GM19239 (cell line): ENCODE measurements around the gene CPA5.

Source experiments
- DNase-seq: peaks from one replicate; pipeline ENCODE4 v3.0.0; 2011; ENCODE audit warnings: low spot score; ENCODE audit not compliant: insufficient read length
- FAIRE-seq: peaks from 2 replicates; lab custom pipeline; 2011; peaks lifted over from hg19 to GRCh38; lab: Jason Lieb, UNC

Gene CPA5

DNA sequence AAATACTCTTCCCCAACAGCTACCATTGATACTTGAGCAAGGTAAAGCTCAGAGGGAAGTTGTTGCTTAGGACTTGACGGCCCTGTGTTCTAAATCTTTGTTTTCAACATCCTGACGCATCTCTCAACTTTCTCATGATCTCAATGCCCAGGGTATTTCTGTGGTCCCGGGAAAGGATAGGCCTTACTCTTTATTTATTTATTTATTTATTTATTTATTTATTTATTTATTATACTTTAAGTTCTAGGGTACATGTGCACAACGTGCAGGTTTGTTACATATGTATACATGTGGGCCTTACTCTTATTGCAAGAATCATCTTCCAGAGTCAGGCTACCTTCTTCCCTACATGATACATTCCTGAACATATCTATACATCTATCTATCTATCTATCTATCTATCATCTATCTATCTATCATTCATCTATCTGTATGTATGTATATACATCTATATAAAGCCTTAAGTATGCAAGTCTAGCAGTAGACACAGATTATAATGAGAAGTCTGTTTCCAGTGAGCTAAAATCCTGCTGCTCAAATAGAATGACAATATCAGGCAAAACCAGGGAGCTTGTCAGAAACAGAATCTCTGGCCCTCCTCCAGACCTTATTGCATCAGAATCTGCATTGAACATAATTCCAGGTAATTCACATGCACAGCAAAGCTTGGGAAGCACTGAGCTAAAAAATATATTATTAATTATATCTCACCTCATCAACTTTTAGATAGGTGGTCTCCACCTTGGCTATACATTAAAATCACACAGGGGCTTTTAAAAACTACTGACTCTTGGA, 12.2 kb upstream of the CPA5 start:
- DNase-seq: no peak
- FAIRE-seq: no peak

DNA sequence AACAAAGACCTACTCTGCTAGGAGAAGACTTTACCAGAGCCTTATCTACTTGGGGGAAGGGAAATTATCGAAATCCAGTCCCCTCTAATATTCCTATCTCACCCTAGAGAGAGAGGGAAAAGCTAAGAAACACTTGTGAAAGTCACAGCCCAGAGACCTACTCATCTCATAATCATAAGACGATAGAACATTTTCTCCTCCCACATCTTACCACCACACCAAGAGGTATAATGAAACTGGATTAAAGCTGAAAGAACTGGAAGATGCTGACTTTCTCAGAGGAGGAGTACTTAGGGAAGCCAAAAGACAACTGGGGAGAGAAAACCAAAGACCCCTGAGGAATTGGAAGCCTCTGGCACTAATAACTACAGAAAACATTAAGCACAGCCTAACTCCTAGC, 10.8 kb upstream of the CPA5 start:
- DNase-seq (no peak), FAIRE-seq (no peak)

DNA sequence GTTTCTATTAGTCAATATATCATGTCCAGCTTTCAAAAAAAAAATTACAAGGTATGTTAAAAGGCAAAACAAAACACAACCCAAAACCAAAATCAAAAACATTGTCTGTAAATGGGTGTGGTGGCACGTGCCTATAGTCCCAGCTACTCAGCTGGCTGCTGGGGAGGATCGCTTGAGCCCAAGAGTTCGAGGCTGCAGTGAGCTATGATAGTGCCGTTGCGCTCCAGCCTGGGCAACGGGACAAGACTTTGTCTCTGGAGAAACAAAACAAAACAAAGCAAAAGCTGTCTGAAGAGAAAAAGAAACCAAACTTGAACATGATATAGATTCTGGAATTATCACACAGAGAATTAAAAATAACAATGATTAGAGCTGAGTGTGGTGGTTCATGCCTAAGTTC, 10.3 kb upstream of the CPA5 start:
- FAIRE-seq (no peak), DNase-seq (no peak)

- FAIRE-seq (no peak), DNase-seq (no peak)
Measured at GRCh38 chr7:130337410-130337971, 7.1 kb upstream of the CPA5 start.

DNA sequence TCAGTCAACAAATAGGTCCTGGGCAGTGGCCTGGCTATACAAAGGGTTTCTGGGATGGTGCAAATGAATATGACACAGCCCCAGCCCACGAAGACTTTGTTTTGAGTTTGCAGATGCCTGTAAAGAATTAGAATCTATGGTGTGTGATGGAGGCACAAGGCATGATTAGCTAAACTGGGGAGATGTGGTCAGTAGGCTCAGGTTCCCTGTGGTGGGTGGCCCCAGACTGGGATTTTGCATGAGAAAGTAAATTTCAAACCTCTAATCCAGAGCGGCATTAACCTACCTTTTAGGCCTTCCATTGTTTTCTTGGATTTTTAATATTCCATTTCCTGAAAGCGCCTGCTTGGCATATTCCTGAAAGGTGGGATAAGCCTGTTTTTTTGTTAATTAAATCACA, 6.4 kb upstream of the CPA5 start:
- DNase-seq: no peak
- no peak for FAIRE-seq

GRCh38 chr7:130341882-130342281, 2.7 kb upstream of the CPA5 start:
- DNase-seq (no peak), FAIRE-seq (no peak)

GRCh38 chr7:130342701-130343380, 1.8 kb upstream of the CPA5 start:
- FAIRE-seq (no peak), DNase-seq (no peak)

DNA sequence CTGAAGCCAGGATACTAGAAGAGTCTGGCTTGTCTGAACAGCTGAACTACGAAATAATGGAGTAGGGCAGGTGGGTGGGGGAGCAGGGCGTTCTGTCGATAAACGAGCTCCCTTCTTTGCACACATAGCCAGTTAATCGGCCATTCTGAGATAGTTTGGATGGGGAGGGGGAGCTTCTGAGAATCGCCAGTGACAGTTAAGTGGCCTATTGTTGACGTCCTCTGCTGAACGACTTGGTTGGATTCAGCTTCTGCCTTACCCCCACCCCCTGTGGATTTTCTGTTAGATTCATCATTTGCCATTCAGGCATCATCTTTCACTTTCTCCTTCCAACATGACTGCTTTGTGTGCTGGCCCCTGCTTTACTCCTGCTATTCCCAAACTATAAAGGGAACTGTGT, 520 bp downstream of the CPA5 start:
- FAIRE-seq (no peak), DNase-seq (no peak)

DNA sequence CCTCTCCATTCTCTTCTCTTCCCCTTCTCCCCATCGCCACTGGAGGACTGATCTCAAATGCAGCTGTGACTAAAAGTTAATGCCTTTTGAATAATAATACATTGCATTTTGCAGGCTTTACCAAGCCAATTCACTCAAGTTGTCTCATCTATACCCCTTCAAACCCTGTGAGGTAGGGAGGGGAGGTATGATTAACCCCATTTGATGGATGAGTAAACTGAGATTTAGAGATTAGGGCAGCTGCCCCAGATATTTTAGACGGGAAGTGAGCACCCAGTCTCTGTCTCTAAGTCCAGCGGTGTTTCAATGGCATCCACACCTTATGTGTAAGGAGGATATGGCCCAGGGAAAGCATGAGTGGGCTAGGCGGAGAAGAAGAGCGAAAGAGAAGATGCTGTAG, 1.1 kb downstream of the CPA5 start:
- FAIRE-seq (no peak), DNase-seq (no peak)

- FAIRE-seq: no peak
- DNase-seq: no peak
Measured at GRCh38 chr7:130346177-130346905, 1.7 kb downstream of the CPA5 start.

DNA sequence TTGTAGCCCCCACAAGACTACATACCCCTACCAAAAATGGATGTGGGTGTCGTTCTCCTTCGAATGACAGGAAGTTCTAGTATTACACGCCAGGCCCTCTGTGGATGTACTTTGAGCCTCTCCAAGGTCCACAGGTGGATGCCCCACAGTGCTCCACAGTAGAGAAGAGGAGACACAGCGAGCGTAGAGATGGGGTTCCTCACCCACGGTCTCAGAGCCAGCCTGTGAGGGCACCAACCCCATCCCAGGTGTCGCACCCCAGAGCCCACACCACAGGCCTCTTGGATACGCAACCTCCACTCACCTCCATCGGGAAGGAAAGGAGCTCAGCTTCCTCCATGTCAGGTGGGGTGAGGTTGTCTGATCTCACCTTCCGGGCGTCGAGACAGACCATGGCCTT, 2.3 kb downstream of the CPA5 start:
- DNase-seq (no peak), FAIRE-seq (no peak)

- no peak for FAIRE-seq
- no peak for DNase-seq
Measured at GRCh38 chr7:130349911-130350782, 5.5 kb downstream of the CPA5 start.

DNA sequence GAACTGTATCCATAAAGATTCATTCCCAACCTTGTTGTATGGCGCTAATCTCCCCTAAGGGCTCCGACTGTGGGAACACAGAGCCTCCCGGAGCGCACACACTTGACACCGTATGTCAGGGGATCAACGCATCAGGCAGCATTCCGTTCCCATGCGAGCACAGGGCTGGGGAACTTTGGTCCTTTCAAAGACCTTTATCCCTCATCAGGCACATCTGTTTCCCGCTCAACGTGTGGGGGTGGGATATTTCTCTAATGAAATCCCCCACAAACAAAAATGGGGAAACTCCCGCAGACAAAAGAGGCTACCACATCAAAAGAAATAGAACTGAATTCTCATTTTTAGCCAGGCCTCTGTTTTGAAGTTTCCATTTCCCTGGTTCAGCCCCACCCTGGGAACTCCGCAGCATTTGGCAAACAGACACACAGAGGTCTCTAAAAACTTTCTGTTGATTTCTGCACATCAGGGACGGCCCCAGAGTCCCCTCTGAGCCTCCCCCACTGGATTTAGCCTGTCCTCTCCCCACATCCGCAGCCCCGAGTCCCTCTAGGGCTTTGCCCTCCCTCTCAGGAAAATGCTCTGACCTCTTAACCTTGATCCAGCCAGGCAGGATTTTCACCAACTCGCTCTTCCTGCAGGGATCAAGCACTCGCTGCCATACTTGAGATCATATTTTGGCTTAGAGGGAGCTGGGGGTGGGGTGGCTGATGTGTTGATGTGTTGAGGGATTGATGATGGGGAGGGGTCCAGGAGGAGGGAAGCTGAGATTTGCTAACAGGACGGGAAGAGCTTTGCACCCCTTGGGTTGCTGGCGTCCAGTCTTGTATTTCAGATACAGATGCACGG, 6.6 kb downstream of the CPA5 start:
- no peak for FAIRE-seq

DNA sequence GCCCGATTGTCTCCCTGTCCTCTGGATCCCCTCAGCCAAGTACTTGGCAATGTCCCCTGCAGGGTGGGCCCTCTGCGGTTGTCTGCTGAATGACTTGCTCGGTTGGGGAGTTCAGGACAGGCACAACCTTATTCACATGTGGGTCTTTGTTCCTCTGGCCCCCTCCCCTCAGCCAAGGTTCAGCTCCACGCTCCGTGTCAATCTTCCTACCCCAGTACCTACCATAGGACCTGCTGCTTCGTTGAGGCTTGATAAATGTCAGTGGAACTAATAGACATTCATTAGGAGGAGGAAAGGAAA, 7.1 kb downstream of the CPA5 start:
- FAIRE-seq (no peak), DNase-seq (no peak)

More for the DNA sequence above, 6.6 kb downstream of the CPA5 start:
- DNase-seq: no peak

GRCh38 chr7:130352194-130353074, 7.8 kb downstream of the CPA5 start:
- FAIRE-seq (no peak), DNase-seq (no peak)

GRCh38 chr7:130353196-130353595, 8.6 kb downstream of the CPA5 start:
- FAIRE-seq (no peak), DNase-seq (no peak)

DNA sequence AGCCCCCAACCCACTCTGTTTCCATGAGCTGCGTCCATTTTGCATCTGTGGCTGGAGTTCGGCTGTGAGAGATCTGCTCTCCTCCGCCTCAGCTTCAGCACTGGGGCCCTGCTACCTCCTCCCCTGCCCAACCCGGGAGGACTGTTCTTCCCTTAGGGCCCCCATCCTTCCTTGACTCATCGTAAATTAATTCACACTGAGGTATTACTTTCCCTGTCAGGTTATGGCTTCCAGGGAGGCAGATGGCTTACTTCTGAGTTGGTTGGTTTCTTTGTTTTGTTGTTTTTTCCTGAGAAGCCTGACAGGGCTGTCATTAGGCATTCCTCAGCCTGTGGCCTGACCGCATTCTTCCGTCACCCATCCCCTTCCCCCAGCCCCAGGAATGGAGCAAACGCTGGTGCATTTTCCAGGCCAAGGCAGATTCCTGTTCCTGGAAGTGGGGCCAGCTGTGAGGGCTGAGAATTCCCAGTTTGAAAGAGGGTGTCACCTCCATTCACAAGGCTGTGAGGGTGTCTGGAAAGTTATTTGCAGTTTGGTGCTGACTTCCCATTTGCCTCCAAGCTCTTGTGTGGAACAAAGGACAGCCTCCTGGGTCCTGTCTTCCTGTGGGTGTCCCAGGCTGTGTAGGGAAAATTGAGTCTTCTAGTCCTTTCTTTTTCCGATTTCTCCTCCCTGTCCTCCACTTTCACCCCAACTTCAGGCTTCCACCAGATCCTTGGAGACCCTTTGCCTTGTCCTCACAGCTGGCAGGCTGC, 11.7 kb downstream of the CPA5 start:
- FAIRE-seq: no peak
- DNase-seq: no peak
